GM12873 (cell line): ENCODE results near the gene SH3RF1.

Source experiments
- CTCF ChIP-seq: IDR thresholded peaks from 2 replicates; pipeline ENCODE4 v1.5.1; 2012; ENCODE audit warnings: low read depth, mild to moderate bottlenecking, moderate library complexity, low read length, control low read depth; ENCODE audit not compliant: insufficient read depth; ENCODE audit errors: missing control alignments

The SH3RF1 gene

DNA sequence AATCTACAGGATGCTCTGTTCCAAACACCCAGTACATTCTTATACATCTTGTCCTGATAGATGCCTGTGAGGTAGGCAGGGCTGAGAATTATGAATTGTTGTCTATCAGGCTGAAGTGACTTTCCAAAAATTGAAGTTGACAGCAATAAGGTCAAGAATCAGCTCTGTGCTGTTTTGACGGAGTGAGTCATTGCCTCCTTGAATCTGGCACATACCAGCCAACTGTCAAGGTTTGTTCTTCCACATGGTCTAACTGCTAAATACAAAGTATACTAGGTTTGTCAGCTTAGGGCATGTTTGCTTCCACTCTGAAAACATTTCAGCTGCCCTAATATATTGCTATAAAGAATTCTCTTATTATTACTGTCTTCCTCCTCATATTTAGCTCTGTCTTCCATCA lies 32.3 kb downstream of the SH3RF1 start:
- TF ChIP-seq CTCF = no peak

GRCh38 chr4:169236873-169237626 lies 33.7 kb downstream of the SH3RF1 start:
- TF ChIP-seq CTCF = no peak

DNA sequence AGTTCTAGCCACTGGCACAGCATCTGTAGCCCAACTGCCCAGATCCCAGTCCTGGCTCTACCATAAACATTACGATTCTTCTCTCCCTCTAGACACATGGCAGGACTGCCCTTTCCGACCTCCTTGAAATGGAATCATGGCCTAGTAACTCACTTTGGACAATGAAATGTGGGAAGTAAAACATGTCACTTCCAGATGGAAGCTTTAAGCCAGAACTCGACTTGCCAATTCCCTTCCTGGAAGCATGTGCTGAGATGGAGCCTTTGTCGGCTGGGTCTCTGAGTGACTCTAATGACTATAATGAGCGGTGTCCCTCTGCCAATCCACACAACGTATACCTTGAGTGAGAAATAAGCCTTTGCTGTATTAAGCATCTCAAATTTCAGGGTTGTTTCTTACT lies 34.7 kb downstream of the SH3RF1 start:
- no peak for TF ChIP-seq CTCF

DNA sequence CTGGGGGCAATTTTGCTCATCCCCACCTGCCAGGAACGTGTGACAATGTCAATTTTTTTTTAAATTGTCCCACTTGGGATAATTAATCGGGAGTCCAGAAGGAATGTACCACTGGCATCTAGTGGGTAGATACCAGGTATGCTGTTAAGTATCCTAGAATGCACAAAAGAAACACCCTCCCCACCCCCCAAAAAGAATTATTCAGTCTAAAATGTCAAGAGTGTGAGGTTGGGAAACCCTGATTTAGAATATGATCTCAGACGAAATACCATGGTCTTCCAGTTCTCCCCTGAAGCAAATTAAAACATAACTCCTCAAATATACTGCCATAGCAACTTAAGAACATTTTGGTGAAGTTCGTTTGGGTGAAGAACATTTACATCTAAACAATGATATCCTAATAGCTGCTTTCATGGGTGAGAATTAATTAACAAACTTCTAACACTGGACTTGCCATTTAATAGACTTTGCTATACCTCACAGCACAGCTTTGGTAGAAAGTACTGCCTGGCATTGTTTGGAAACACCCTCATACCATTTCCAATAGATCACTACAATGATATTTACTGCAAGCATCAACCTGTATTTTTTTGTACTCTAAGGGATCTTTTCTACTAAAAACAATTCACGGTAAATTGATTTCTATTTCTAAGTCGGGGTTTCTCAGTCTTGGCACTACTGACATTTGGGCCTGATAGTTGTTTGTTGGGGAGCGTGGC lies 36.5 kb downstream of the SH3RF1 start:
- no peak for TF ChIP-seq CTCF

- no peak for TF ChIP-seq CTCF
These were observed 37.1 kb downstream of the SH3RF1 start for GRCh38 chr4:169233691-169234090.

GRCh38 chr4:169231647-169232262 lies 39.0 kb downstream of the SH3RF1 start:
- no peak for TF ChIP-seq CTCF

DNA sequence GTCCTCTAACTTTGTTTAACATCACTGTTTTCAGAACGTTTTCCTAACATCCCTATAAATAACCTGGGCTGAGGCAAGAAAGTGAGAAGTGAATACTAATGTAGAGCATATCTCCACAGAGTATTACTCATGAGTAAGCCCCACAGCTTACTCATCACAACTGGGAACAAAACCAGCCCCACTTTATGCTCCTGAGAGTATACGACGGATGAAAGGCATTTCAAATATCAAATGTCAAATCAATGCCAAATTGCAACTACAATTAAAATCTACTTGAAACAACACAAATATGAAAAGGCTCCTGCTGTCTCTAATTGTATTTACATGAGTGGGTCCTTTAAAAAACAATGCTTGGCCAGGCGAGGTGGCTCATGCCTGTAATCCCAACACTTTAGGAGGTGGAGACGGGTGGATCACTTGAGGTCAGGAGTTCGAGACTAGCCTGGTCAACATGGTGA lies 41.2 kb downstream of the SH3RF1 start:
- no peak for TF ChIP-seq CTCF
